A549 (cell line): Measurements from ENCODE around the gene KCNIP3. TPM values are rescaled to one million over a fixed set of nuclear protein-coding genes. Genes with fewer than 3 reads are reported as not detected.

Experiments used
- ATAC-seq, 2 experiments: fragments of 200-7000 bp in 1 of 2; fragments of >200 bp in 1 of 2; cut with Nextera tagmentation in 1 of 2; cut with Tn5 transposase in 1 of 2; 3 replicates each; pipeline versions ENCODE4 v1.8.0 to v1.9.1; 2018 to 2020; ENCODE audit warnings: mild to moderate bottlenecking in 1 of 2, moderate library complexity in 1 of 2
- CTCF ChIA-PET: fragments of 300-600 bp; sonication (Branson Sonifier 250); formaldehyde crosslinking; extraction: SDS; loops from one replicate; lab custom pipeline; 2021; ENCODE audit warnings: antibody characterized with exemption, inconsistent platforms; lab: Yijun Ruan, JAX
- POLR2A ChIA-PET: fragments of 350-600 bp; formaldehyde crosslinking; extraction: SDS; loops from one replicate; lab custom pipeline; 2021; ENCODE audit warnings: antibody characterized with exemption, inconsistent platforms; lab: Yijun Ruan, JAX
- DNase-seq, 2 experiments: peaks; one replicate each; pipeline versions ENCODE4 v3.0.0 to v3.0.0-alpha.2; 2011 to 2016; ENCODE audit warnings: low read depth in 1 of 2, low spot score in 1 of 2
- FAIRE-seq: peaks from 2 replicates; lab custom pipeline; 2011; peaks lifted over from hg19 to GRCh38; lab: Jason Lieb, UNC
- H3K27ac ChIP-seq, 2 experiments: fragments of >200 bp; sonication (Bioruptor Twin); formaldehyde crosslinking; 3 replicates each; pipeline ENCODE4 v1.5.1; 2016 to 2017
- H3K4me1 ChIP-seq: fragments of >200 bp; sonication (Bioruptor Twin); formaldehyde crosslinking; 3 replicates; pipeline ENCODE4 v1.6.1; 2016
- H3K4me2 ChIP-seq: fragments of >200 bp; sonication (Bioruptor Twin); formaldehyde crosslinking; 3 replicates; pipeline ENCODE4 v1.6.1; 2016
- H3K4me3 ChIP-seq: fragments of >200 bp; sonication (Bioruptor Twin); formaldehyde crosslinking; 3 replicates; pipeline ENCODE4 v1.5.1; 2016
- H3K9me3 ChIP-seq: fragments of >200 bp; sonication (Bioruptor Twin); formaldehyde crosslinking; 3 replicates; pipeline ENCODE4 v1.6.1; 2016
- BCL3 ChIP-seq: fragments of >200 bp; sonication (Bioruptor Twin); formaldehyde crosslinking; IDR thresholded peaks from 3 replicates; pipeline ENCODE4 v1.6.1; 2016
- CEBPB ChIP-seq, 2 experiments: fragments of >200 bp in 1 of 2; sonication (Bioruptor Twin) in 1 of 2; formaldehyde crosslinking in 1 of 2; IDR thresholded peaks; 2 replicates each; pipeline ENCODE4 v1.6.1; 2012 to 2016
- E2F6 ChIP-seq: IDR thresholded peaks from 2 replicates; pipeline ENCODE4 v1.6.1; 2012; ENCODE audit warnings: low read depth, borderline replicate concordance
- EHMT2 ChIP-seq: fragments of 200-600 bp; sonication (generic); IDR thresholded peaks from 2 replicates; pipeline ENCODE4 v1.6.1; 2016; ENCODE audit warnings: antibody characterized with exemption, low read depth, mild to moderate bottlenecking, moderate library complexity
- FOSB ChIP-seq: fragments of 250-450 bp; sonication (Bioruptor Pico); IDR thresholded peaks from 2 replicates; pipeline ENCODE4 v1.5.0; 2020; ENCODE audit warnings: mild to moderate bottlenecking, moderate library complexity
- GATA3 ChIP-seq: IDR thresholded peaks from 2 replicates; pipeline ENCODE4 v1.6.1; 2012; ENCODE audit warnings: borderline replicate concordance
- HES2 ChIP-seq: fragments of >200 bp; sonication (Bioruptor Twin); formaldehyde crosslinking; IDR thresholded peaks from 2 replicates; pipeline ENCODE4 v1.6.1; 2016
- HEYL ChIP-seq: fragments of 250-450 bp; sonication (Bioruptor Pico); IDR thresholded peaks from 2 replicates; pipeline ENCODE4 v1.8.0; 2021; ENCODE audit warnings: mild to moderate bottlenecking, moderate library complexity
- HOXA7 ChIP-seq: fragments of 250-450 bp; sonication (Bioruptor Pico); IDR thresholded peaks from 2 replicates; pipeline ENCODE4 v1.5.0; 2020; ENCODE audit warnings: mild to moderate bottlenecking, moderate library complexity
- HOXB5 ChIP-seq: fragments of 250-450 bp; sonication (Bioruptor Pico); IDR thresholded peaks from 2 replicates; pipeline ENCODE4 v1.5.0; 2020; ENCODE audit warnings: mild to moderate bottlenecking, moderate library complexity
- JUN ChIP-seq, 2 experiments: fragments of >200 bp; sonication (Bioruptor Twin); formaldehyde crosslinking; IDR thresholded peaks; 2 replicates in 1 of 2; 3 replicates in 1 of 2; pipeline ENCODE4 v1.6.1; 2016 to 2017
- MAZ ChIP-seq: fragments of 150-350 bp; IDR thresholded peaks from 2 replicates; pipeline ENCODE4 v1.6.1; 2014; ENCODE audit warnings: antibody characterized with exemption, low read depth, low read length, borderline replicate concordance
- NPAS2 ChIP-seq: fragments of 250-450 bp; sonication (Bioruptor Pico); IDR thresholded peaks from 2 replicates; pipeline ENCODE4 v1.8.0; 2022; ENCODE audit warnings: mild to moderate bottlenecking, moderate library complexity, borderline replicate concordance
- NR3C1 ChIP-seq: fragments of >200 bp; sonication (Bioruptor Twin); formaldehyde crosslinking; IDR thresholded peaks from 3 replicates; pipeline ENCODE4 v1.6.1; 2017
- PHF8 ChIP-seq: fragments of 200-600 bp; sonication (generic); IDR thresholded peaks from 2 replicates; pipeline ENCODE4 v1.6.1; 2016; ENCODE audit warnings: low read depth, mild to moderate bottlenecking, antibody characterized with exemption, moderate library complexity, borderline replicate concordance
- POLR2A ChIP-seq: IDR thresholded peaks from 2 replicates; pipeline ENCODE4 v1.6.1; 2012; ENCODE audit warnings: mild to moderate bottlenecking, low read length
- POLR2AphosphoS2 ChIP-seq: conservative IDR thresholded peaks from 2 replicates; pipeline ENCODE4 v1.6.1; 2012; ENCODE audit warnings: low read length, improper control_type of control experiment, inconsistent platforms
- RAD21 ChIP-seq, 2 experiments: fragments of >200 bp in 1 of 2; sonication (Bioruptor Twin) in 1 of 2; formaldehyde crosslinking in 1 of 2; IDR thresholded peaks in 1 of 2; conservative IDR thresholded peaks in 1 of 2; 2 replicates in 1 of 2; 3 replicates in 1 of 2; pipeline ENCODE4 v1.6.1; 2012 to 2018; ENCODE audit warnings: inconsistent platforms in 1 of 2
- RARB ChIP-seq: fragments of 250-450 bp; sonication (Bioruptor Pico); IDR thresholded peaks from 2 replicates; pipeline ENCODE4 v1.8.0; 2021; ENCODE audit warnings: mild to moderate bottlenecking, moderate library complexity
- RFX5 ChIP-seq: fragments of 450-650 bp; IDR thresholded peaks from 2 replicates; pipeline ENCODE4 v1.7.1; 2014; ENCODE audit warnings: antibody characterized with exemption, mild to moderate bottlenecking, moderate library complexity
- TP53 ChIP-seq: fragments of 250-450 bp; sonication (Bioruptor Pico); IDR thresholded peaks from 2 replicates; pipeline ENCODE4 v1.5.0; 2021; ENCODE audit warnings: mild to moderate bottlenecking, moderate library complexity
- USF2 ChIP-seq: fragments of 450-650 bp; IDR thresholded peaks from 2 replicates; pipeline ENCODE4 v1.6.1; 2014; ENCODE audit warnings: antibody characterized with exemption
- ZFP36 ChIP-seq: fragments of 450-650 bp; IDR thresholded peaks from 2 replicates; pipeline ENCODE4 v1.6.1; 2014; ENCODE audit warnings: borderline replicate concordance; ENCODE audit not compliant: partially characterized antibody
- ZSCAN20 ChIP-seq: fragments of 250-450 bp; sonication (Bioruptor Pico); IDR thresholded peaks from 2 replicates; pipeline ENCODE4 v1.8.0; 2022; ENCODE audit warnings: mild to moderate bottlenecking, moderate library complexity
- WGBS: methylation state at CpG from one replicate; pipeline ENCODE4 v1.1.6; 2017; ENCODE audit errors: missing lambda C conversion rate; 5-methylcytosine and 5-hydroxymethylcytosine counted together
- polyA minus RNA-seq: library from RNA; depleted of rRNA, polyadenylated mRNA; stranded (reverse); fragments of >200 nt; gene quantifications from 2 replicates; pipeline ENCODE4 v1.2.3, GENCODE V29; 2011; rRNA and poly(A)+ RNA removed
- polyA plus RNA-seq, 4 experiments: library from polyadenylated mRNA; depleted of rRNA in 3 of 4; stranded (reverse); fragments of >200 nt; fragmentation: RNase III in 1 of 4; extraction: RNeasy Plus Mini Kit Qiagen cat#74134 plus additional on column Dnase treatment in 1 of 4; gene quantifications; 2 replicates in 3 of 4; 3 replicates in 1 of 4; pipeline ENCODE4 v1.2.3, GENCODE V29; 2011 to 2017

The KCNIP3 gene
- polyA plus RNA-seq (2011; rRNA removed) (0.13 and 0.25 TPM in 2 replicates), polyA plus RNA-seq (2017; fragmentation: RNase III; extraction: RNeasy Plus Mini Kit Qiagen cat#74134 plus additional on column Dnase treatment) (0.70 to 0.94 TPM (median 0.84 TPM) in 3 replicates), polyA minus RNA-seq (0.08 TPM in 1 of 2 replicates, not detected in the other)
- 0.44 and 0.83 TPM in 2 replicates for polyA plus RNA-seq (2012; cell fraction: cytosol; rRNA removed)
- 1.9 and 2.6 TPM in 2 replicates for polyA plus RNA-seq (2012; cell fraction: nucleus; rRNA removed)

- Histone ChIP-seq H3K4me1 (no peaks in the 10 kb centered on the region), H3K9me3 (peaks cover 6% of the 10 kb centered on the region; the same call in 2 of the 3 replicates), H3K4me2 (no peak within 1 kb of the TSS), H3K27ac (no peak within 1 kb of the TSS), H3K4me3 (no peak within 1 kb of the TSS)
- ATAC-seq (no peak), FAIRE-seq (no peak), DNase-seq (no peak)
- TF ChIP-seq RARB (CRISPR knock-in tag) (no peak), ZSCAN20 (CRISPR knock-in tag) (no peak), HES2 (no peak), ZFP36 (no peak)
- ChIA-PET POLR2A (no interaction called here), CTCF (interaction anchor here (0.5 kb wide), 1 partner anchor 15 kb away, joined by 3 read pairs; no protein-coding TSS in a partner anchor)
- WGBS: 16% methylated on average over 10 of the region's 13 CpGs
Measured at GRCh38 chr2:95296880-95297487, at the start of gene KCNIP3. KCNIP3 (plus strand) TSS chr2:95297347; CDS start chr2:95297439, 92 bp downstream.

GRCh38 chr2:95258271-95258670 lies 38.9 kb upstream of the KCNIP3 start:
- WGBS: 0% methylated on average over 2 of the region's 2 CpGs
- TF ChIP-seq POLR2AphosphoS2: no peak
- TF ChIP-seq FOSB (CRISPR knock-in tag): no peak
- POLR2A ChIA-PET: no interaction called here

GRCh38 chr2:95260028-95261023 lies 36.8 kb upstream of the KCNIP3 start:
- TF ChIP-seq GATA3: no peak
- no peak for TF ChIP-seq CEBPB (IDR thresholded peaks at IDR 0.05)
- TF ChIP-seq POLR2A: no peak
- no peak for TF ChIP-seq BCL3
- no peak for TF ChIP-seq ZSCAN20 (CRISPR knock-in tag)
- TF ChIP-seq HEYL: no peak
- no peak for TF ChIP-seq USF2
- TF ChIP-seq, all 56 proteins: peak for 0
- Histone ChIP-seq H3K27ac (no peak overlapping the region), H3K4me1 (no peaks in the 10 kb centered on the region), H3K9me3 (peaks cover 23% of the 10 kb centered on the region; the same call in 2 of the 3 replicates), H3K4me3 (no peak overlapping the region), H3K4me2 (no peak overlapping the region)
- 7% methylated on average over 8 of the region's 8 CpGs for WGBS
- FAIRE-seq (no peak), ATAC-seq (no peak), DNase-seq (no peak)
- CTCF ChIA-PET: no interaction called here
- POLR2A ChIA-PET: no interaction called here

More at GRCh38 chr2:95258271-95258670, 38.9 kb upstream of the KCNIP3 start:
- ATAC-seq: no peak
- Histone ChIP-seq H3K4me3 (no peak overlapping the region), H3K9me3 (peaks cover 19% of the 10 kb centered on the region; the same call in 2 of the 3 replicates), H3K27ac (no peak overlapping the region), H3K4me1 (no peaks in the 10 kb centered on the region), H3K4me2 (no peak overlapping the region)
- CTCF ChIA-PET: no interaction called here
- DNase-seq: no peak
- FAIRE-seq: no peak

- FAIRE-seq: no peak
- Histone ChIP-seq H3K4me2 (no peak overlapping the region), H3K4me3 (no peak overlapping the region), H3K9me3 (peaks cover 26% of the 10 kb centered on the region; the same call in 2 of the 3 replicates), H3K27ac (no peak overlapping the region), H3K4me1 (no peaks in the 10 kb centered on the region)
- 28% methylated on average over 6 of the region's 6 CpGs for WGBS
- ChIA-PET POLR2A (no interaction called here), CTCF (no interaction called here)
- no peak for DNase-seq
- no peak for ATAC-seq
- TF ChIP-seq HES2 (no peak), MAZ (no peak), TP53 (CRISPR knock-in tag) (no peak), RFX5 (no peak), JUN (IDR thresholded peaks at IDR 0.05) (no peak), HOXA7 (no peak), EHMT2 (no peak), POLR2A (no peak), PHF8 (no peak), FOSB (CRISPR knock-in tag) (no peak), E2F6 (no peak), RAD21 (conservative IDR thresholded peaks at IDR 0.05 in 1 of 2, IDR thresholded peaks at IDR 0.05 in 1 of 2) (no peak), NR3C1 (no peak), HOXB5 (CRISPR knock-in tag) (no peak), CEBPB (IDR thresholded peaks at IDR 0.05) (no peak), NPAS2 (no peak)
Measured at GRCh38 chr2:95261602-95262001, 35.5 kb upstream of the KCNIP3 start.
